Osteocyte (in vitro differentiated cells): Measurements from ENCODE around the gene CFAP141. TPM values are rescaled to one million over a fixed set of nuclear protein-coding genes. Genes with fewer than 3 reads are reported as not detected.
A peak's percentile ranks its signal among the peaks of the same experiment; 100 is the strongest.
"Not testable (repeated sequence)": the region's sequence is repeated elsewhere in the genome, so short reads cannot be mapped to it uniquely, and the experiment has no call there.

ENCODE experiments used
- DNase-seq: peaks from one replicate; pipeline ENCODE4 v3.0.0; 2021; ENCODE audit warnings: mixed read lengths; ENCODE audit not compliant: unreplicated experiment; ENCODE audit errors: extremely low spot score
- H3K27ac Mint-ChIP-seq: one replicate; pipeline ENCODE4 v1.8.0; 2021; ENCODE audit warnings: mild to moderate bottlenecking, mixed read lengths; ENCODE audit not compliant: unreplicated experiment
- H3K27me3 Mint-ChIP-seq: one replicate; pipeline ENCODE4 v1.8.0; 2021; ENCODE audit warnings: mixed read lengths; ENCODE audit not compliant: unreplicated experiment
- H3K36me3 Mint-ChIP-seq: one replicate; pipeline ENCODE4 v1.8.0; 2021; ENCODE audit warnings: mixed read lengths; ENCODE audit not compliant: unreplicated experiment
- H3K4me1 Mint-ChIP-seq: one replicate; pipeline ENCODE4 v1.8.0; 2021; ENCODE audit warnings: mixed read lengths; ENCODE audit not compliant: unreplicated experiment
- H3K4me3 Mint-ChIP-seq: one replicate; pipeline ENCODE4 v1.8.0; 2021; ENCODE audit warnings: mild to moderate bottlenecking, moderate library complexity, mixed read lengths; ENCODE audit not compliant: unreplicated experiment
- H3K9me3 Mint-ChIP-seq: one replicate; pipeline ENCODE4 v1.8.0; 2021; ENCODE audit warnings: mixed read lengths; ENCODE audit not compliant: unreplicated experiment
- total RNA-seq: library from RNA; stranded (reverse); gene quantifications from 2 replicates; pipeline ENCODE4 v1.2.1, GENCODE V29; 2021
- TF ChIP-seq, protein P1 (sequence below): fragments of 200-600 bp; sonication (generic); IDR thresholded peaks from 2 replicates; pipeline ENCODE4 v1.5.0; 2021; ENCODE audit warnings: antibody characterized with exemption, mild to moderate bottlenecking, moderate library complexity

Gene CFAP141
- total RNA-seq, 1 donor from 2014 or later: not detected

GRCh38 chr1:154208677-154209388 lies 2.7 kb upstream of the CFAP141 start:
- H3K9me3 Mint-ChIP-seq: no peaks in the 10 kb centered on the region
- TF ChIP-seq, protein P1, sequence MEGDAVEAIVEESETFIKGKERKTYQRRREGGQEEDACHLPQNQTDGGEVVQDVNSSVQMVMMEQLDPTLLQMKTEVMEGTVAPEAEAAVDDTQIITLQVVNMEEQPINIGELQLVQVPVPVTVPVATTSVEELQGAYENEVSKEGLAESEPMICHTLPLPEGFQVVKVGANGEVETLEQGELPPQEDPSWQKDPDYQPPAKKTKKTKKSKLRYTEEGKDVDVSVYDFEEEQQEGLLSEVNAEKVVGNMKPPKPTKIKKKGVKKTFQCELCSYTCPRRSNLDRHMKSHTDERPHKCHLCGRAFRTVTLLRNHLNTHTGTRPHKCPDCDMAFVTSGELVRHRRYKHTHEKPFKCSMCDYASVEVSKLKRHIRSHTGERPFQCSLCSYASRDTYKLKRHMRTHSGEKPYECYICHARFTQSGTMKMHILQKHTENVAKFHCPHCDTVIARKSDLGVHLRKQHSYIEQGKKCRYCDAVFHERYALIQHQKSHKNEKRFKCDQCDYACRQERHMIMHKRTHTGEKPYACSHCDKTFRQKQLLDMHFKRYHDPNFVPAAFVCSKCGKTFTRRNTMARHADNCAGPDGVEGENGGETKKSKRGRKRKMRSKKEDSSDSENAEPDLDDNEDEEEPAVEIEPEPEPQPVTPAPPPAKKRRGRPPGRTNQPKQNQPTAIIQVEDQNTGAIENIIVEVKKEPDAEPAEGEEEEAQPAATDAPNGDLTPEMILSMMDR: no peak
- H3K36me3 Mint-ChIP-seq: peaks cover 44% of the 10 kb centered on the region
- H3K4me1 Mint-ChIP-seq: no peaks in the 10 kb centered on the region
- no peak overlapping the region for H3K27ac Mint-ChIP-seq
- H3K4me3 Mint-ChIP-seq: no peak overlapping the region
- no peaks in the 10 kb centered on the region for H3K27me3 Mint-ChIP-seq
- DNase-seq: no peak

DNA sequence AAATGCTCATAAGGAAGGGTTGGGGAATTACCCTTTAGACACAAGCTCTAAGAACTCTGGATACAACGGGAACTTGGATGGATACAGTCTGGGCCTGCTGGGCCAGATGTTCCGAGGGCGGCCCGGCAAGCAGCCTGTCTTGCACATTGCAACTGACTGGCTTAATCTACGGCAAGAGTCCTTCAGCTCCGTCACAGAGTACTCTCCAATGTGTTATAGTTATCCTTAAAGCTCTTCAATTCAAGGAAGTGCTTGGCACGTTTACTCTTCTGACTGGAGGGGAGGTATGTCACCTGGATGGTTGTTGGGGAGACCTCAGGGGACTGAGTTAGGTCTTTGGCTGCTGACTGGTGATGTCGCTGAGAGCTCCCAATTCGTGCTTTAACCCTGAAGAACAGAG lies 1.1 kb upstream of the CFAP141 start:
- Mint-ChIP-seq H3K27me3 (no peaks in the 10 kb centered on the region), H3K27ac (no peak overlapping the region), H3K4me1 (no peaks in the 10 kb centered on the region), H3K4me3 (no peak overlapping the region), H3K36me3 (peaks cover 36% of the 10 kb centered on the region), H3K9me3 (no peaks in the 10 kb centered on the region)
- no peak for DNase-seq
- TF ChIP-seq, protein P1: no peak

GRCh38 chr1:154205778-154206177 lies 355 bp downstream of the CFAP141 start:
- H3K4me3 Mint-ChIP-seq, H3K27me3 Mint-ChIP-seq, DNase-seq, H3K4me1 Mint-ChIP-seq, H3K9me3 Mint-ChIP-seq: not testable (repeated sequence)
- peaks cover 32% of the 10 kb centered on the region for H3K36me3 Mint-ChIP-seq
- peak overlapping the region; percentile 31 for H3K27ac Mint-ChIP-seq

GRCh38 chr1:154199563-154199879 lies 6.6 kb downstream of the CFAP141 start:
- TF ChIP-seq, protein P1: no peak
- H3K36me3 Mint-ChIP-seq: no peaks in the 10 kb centered on the region
- no peak overlapping the region for H3K27ac Mint-ChIP-seq
- DNase-seq: no peak
- no peaks in the 10 kb centered on the region for H3K9me3 Mint-ChIP-seq
- peaks cover 11% of the 10 kb centered on the region for H3K27me3 Mint-ChIP-seq
- no peak overlapping the region for H3K4me3 Mint-ChIP-seq
- H3K4me1 Mint-ChIP-seq: no peaks in the 10 kb centered on the region

GRCh38 chr1:154198756-154199562 lies 7.2 kb downstream of the CFAP141 start:
- TF ChIP-seq, protein P1: peak; percentile 58
- DNase-seq: no peak
- Mint-ChIP-seq H3K27ac (no peak overlapping the region), H3K36me3 (no peaks in the 10 kb centered on the region), H3K4me3 (no peak overlapping the region), H3K9me3 (no peaks in the 10 kb centered on the region), H3K27me3 (peaks cover 17% of the 10 kb centered on the region), H3K4me1 (no peaks in the 10 kb centered on the region)
